Lower leg skin (tissue), 4 donors: ENCODE measurements around the gene PAX7. TPM values are rescaled to one million over a fixed set of nuclear protein-coding genes. Genes with fewer than 3 reads are reported as not detected.

Experiments
- DNase-seq, 2 donors: peaks; one replicate each; pipeline ENCODE4 v3.0.0-alpha.2; 2019; ENCODE audit warnings: low spot score in 2 of 2
- H3K4me3 ChIP-seq: fragments of 200-600 bp; sonication (generic); 2 replicates; pipeline ENCODE4 v1.5.1; 2017; ENCODE audit warnings: mild to moderate bottlenecking, low read depth; ENCODE audit not compliant: poor library complexity, severe bottlenecking
- CTCF ChIP-seq, 3 donors: fragments of 450-650 bp; IDR thresholded peaks; one replicate each; pipeline ENCODE4 v1.5.1; 2016; ENCODE audit warnings: antibody characterized with exemption in 3 of 3, mild to moderate bottlenecking in 3 of 3, moderate library complexity in 2 of 3
- POLR2A ChIP-seq, 2 donors: fragments of 450-650 bp; IDR thresholded peaks; one replicate each; pipeline ENCODE4 v1.6.1; 2016 to 2017; ENCODE audit warnings: antibody characterized with exemption in 2 of 2, mild to moderate bottlenecking in 1 of 2, moderate library complexity in 1 of 2
- WGBS, 2 donors: methylation state at CpG; one replicate each; pipeline ENCODE4 v1.1.5; 2018; 5-methylcytosine and 5-hydroxymethylcytosine counted together
- intact Hi-C: fragments of 100-400 bp; cut with DNase I; formaldehyde crosslinking; loops from one replicate; pipeline ENCODE4 v1.15.0; 2023; ENCODE audit warnings: low total_unique reads
- total RNA-seq, 4 donors: library from RNA; depleted of rRNA; stranded (reverse); fragments of >200 nt; gene quantifications; one replicate each; pipeline ENCODE4 v1.1.0, GENCODE V29; 2016

Gene PAX7
- total RNA-seq, 4 donors from 2014 or later, result 0.06 to 0.11 TPM; not detected in 2

DNA sequence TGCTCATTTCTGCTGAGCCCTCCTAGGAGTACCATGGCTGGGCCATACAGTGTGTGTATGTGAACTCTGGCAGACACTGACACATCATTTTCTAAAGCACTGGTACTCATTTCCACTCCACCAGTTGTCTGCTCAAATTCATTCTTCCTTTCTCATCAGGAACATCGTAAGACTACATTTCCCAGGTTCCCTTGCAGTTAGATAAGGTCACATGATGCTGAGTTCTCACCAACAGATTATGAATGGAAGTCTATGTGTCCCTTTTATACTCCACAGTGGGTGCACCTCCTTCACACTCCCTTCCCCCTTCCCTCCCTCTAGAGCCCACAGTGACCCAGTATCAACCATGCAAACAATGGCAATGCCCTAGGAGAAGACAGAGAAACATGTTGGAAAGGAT, 38.3 kb upstream of the PAX7 start:
- DNase-seq, result no peak
- TF ChIP-seq CTCF (IDR thresholded peaks at IDR 0.05) (no peak), POLR2A (IDR thresholded peaks at IDR 0.05) (no peak)
- no peak overlapping the region for H3K4me3 ChIP-seq
- WGBS, 2 donors, result 79 to 85% methylated on average over 1 of the region's 1 CpG
- intact Hi-C loops, result no loop called here

- no peak overlapping the region for H3K4me3 ChIP-seq
- intact Hi-C loops, result loop anchor here (2.0 kb wide), 1 partner anchor 223 kb away; no protein-coding TSS in a partner anchor
- 14 to 17% methylated on average over 20 of the region's 20 CpGs for WGBS, 2 donors
- peak in 1 of 2 donors; percentile 90 for DNase-seq
- no peak for TF ChIP-seq POLR2A (IDR thresholded peaks at IDR 0.05)
- peak in 1 of 3 donors; percentile 48 for TF ChIP-seq CTCF (IDR thresholded peaks at IDR 0.05)
Measured at GRCh38 chr1:18597160-18598042, 33.2 kb upstream of the PAX7 start.

GRCh38 chr1:18599086-18599485, 31.6 kb upstream of the PAX7 start:
- intact Hi-C loops, result no loop called here
- H3K4me3 ChIP-seq, result no peak overlapping the region
- no peak for DNase-seq
- WGBS, 2 donors, result 3 to 13% methylated on average over 11 to 12 of the region's 12 CpGs
- TF ChIP-seq CTCF (IDR thresholded peaks at IDR 0.05) (no peak), POLR2A (IDR thresholded peaks at IDR 0.05) (no peak)

DNA sequence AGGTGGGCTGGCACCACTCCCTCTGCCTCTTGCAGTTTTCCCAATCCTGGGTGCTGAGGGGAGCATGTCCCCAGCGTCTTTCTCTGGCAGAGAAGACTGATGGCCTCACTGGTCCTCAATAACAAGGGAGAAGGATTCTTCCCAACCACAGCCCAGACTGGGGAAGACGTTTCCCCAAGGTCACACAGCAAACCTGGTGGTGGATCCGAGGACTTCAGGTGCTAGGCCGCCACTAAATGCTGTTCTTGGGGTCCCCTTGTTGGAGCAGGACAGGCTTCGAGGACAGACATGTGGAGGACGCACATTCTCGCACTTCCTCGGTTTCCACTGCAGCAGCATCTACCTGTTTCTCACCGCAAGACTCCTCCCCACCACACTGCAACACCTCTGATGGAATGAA, 30.9 kb upstream of the PAX7 start:
- intact Hi-C loops, result loop anchor here (5.0 to 10.0 kb wide), 2 partner anchors 83 to 505 kb away; no protein-coding TSS in a partner anchor
- no peak overlapping the region for H3K4me3 ChIP-seq
- no peak for DNase-seq
- WGBS, 2 donors, result 72 to 81% methylated on average over 8 to 9 of the region's 9 CpGs
- TF ChIP-seq POLR2A (IDR thresholded peaks at IDR 0.05), result no peak
- TF ChIP-seq CTCF (IDR thresholded peaks at IDR 0.05), result no peak

- no peak overlapping the region for H3K4me3 ChIP-seq
- 68 to 79% methylated on average over 5 of the region's 5 CpGs for whole genome bisulfite sequencing, 2 donors
- no peak for TF ChIP-seq POLR2A (IDR thresholded peaks at IDR 0.05)
- no peak for TF ChIP-seq CTCF (IDR thresholded peaks at IDR 0.05)
- intact Hi-C loops, result loop anchor here (5.0 to 10.0 kb wide), 2 partner anchors 80 to 502 kb away; no protein-coding TSS in a partner anchor
- DNase-seq, result no peak
Measured at GRCh38 chr1:18602533-18603211, 28.0 kb upstream of the PAX7 start.
